Spinal cord (tissue), 10 donors: ENCODE results near the gene SLC25A6. TPM values are rescaled to one million over a fixed set of nuclear protein-coding genes. Genes with fewer than 3 reads are reported as not detected.
"Not testable (repeated sequence)": the region's sequence is repeated elsewhere in the genome, so short reads cannot be mapped to it uniquely, and the experiment has no call there.

ENCODE experiments used
- DNase-seq, 6 donors: peaks; one replicate each; pipeline versions ENCODE4 v3.0.0 to v3.0.0-alpha.2; 2013 to 2015; ENCODE audit warnings: low spot score in 6 of 6, low read depth in 4 of 6
- H3K27ac ChIP-seq: one replicate; pipeline ENCODE4 v1.5.1; 2013; ENCODE audit warnings: low read depth, low read length, control low read depth
- H3K27me3 ChIP-seq: one replicate; pipeline ENCODE4 v1.6.1; 2013; ENCODE audit warnings: low read length; ENCODE audit not compliant: control insufficient read depth, insufficient read depth
- H3K36me3 ChIP-seq: one replicate; pipeline ENCODE4 v1.6.1; 2013; ENCODE audit warnings: low read length; ENCODE audit not compliant: control insufficient read depth, insufficient read depth
- H3K4me1 ChIP-seq: one replicate; pipeline ENCODE4 v1.6.1; 2013; ENCODE audit warnings: low read length; ENCODE audit not compliant: control insufficient read depth, insufficient read depth
- H3K4me3 ChIP-seq: one replicate; pipeline ENCODE4 v1.5.1; 2013; ENCODE audit warnings: low read depth, low read length, control low read depth
- H3K9me3 ChIP-seq: one replicate; pipeline ENCODE4 v1.6.1; 2013; ENCODE audit warnings: low read length; ENCODE audit not compliant: control insufficient read depth, insufficient read depth
- WGBS: methylation state at CpG from one replicate; pipeline ENCODE4 v1.1.5; 2013; ENCODE audit warnings: missing lambda C conversion rate; ENCODE audit not compliant: insufficient coverage; 5-methylcytosine and 5-hydroxymethylcytosine counted together
- long read RNA-seq, 4 donors: transcript quantifications; one replicate each; lab custom pipeline, GENCODE V29; 2026
- polyA plus RNA-seq, 2 donors: library from polyadenylated mRNA; unstranded; fragments of 120-200 nt; gene quantifications; one replicate each; pipeline ENCODE4 v1.2.1, GENCODE V29; 2013; ENCODE audit not compliant: insufficient read length in 2 of 2
- total RNA-seq, 2 donors: library from RNA; depleted of rRNA in 1 of 2; stranded (reverse); fragments of 120-200 nt in 1 of 2; fragments of >200 nt in 1 of 2; gene quantifications; one replicate each; pipeline versions ENCODE4 v1.2.3 to v1.2.4, GENCODE V29; 2013 to 2014
- donor health status: healthy.

Gene SLC25A6
- total RNA-seq, result 100 to 1,000 TPM in 1 of 2 donors, 10 to 100 TPM in 1; 85.8 to 145 TPM
- polyA plus RNA-seq, result 100 to 1,000 TPM; 523 to 541 TPM
- long read RNA-seq, donor 1, transcript SLC25A6-201 (4 exons, 2,062 nt), result major isoform, 401 of 582 reads
- long read RNA-seq, donor 1, partial matches to known transcripts, result 169 of 582 reads
- long read RNA-seq, donor 1, other reads (novel, unspliced or antisense), result 11 of 582 reads
- long read RNA-seq, donor 2, transcript SLC25A6-201 (4 exons, 2,062 nt), result major isoform, 183 of 230 reads
- long read RNA-seq, donor 2, partial matches to known transcripts, result 47 of 230 reads
- long read RNA-seq, donor 2, other reads (novel, unspliced or antisense), result 0 of 230 reads
- long read RNA-seq, donor 3, transcript SLC25A6-201 (4 exons, 2,062 nt), result major isoform, 222 of 301 reads
- long read RNA-seq, donor 3, partial matches to known transcripts, result 79 of 301 reads
- long read RNA-seq, donor 3, other reads (novel, unspliced or antisense), result 0 of 301 reads
- long read RNA-seq, donor 4, transcript SLC25A6-201 (4 exons, 2,062 nt), result major isoform, 488 of 667 reads
- long read RNA-seq, donor 4, partial matches to known transcripts, result 167 of 667 reads
- long read RNA-seq, donor 4, other reads (novel, unspliced or antisense), result 12 of 667 reads

GRCh38 chrX:1391707-1392375, at the start of gene SLC25A6:
Gene SLC25A6, minus strand, starts transcription at chrX:1392113. Its CDS starts 104 bp downstream, at chrX:1392009.
- WGBS, result under 1% methylated on average over 90 of the region's 90 CpGs
- Histone ChIP-seq H3K27ac (peak within 1 kb of the TSS; percentile 96), H3K4me1 (peaks cover 37% of the 10 kb centered on the region), H3K4me3 (peak within 1 kb of the TSS; percentile 99), H3K36me3 (peaks cover 64% of the 10 kb centered on the region), H3K9me3 (no peaks in the 10 kb centered on the region), H3K27me3 (no peaks in the 10 kb centered on the region)
- peak; percentile 90 to 99 (median 96) for DNase-seq

DNA sequence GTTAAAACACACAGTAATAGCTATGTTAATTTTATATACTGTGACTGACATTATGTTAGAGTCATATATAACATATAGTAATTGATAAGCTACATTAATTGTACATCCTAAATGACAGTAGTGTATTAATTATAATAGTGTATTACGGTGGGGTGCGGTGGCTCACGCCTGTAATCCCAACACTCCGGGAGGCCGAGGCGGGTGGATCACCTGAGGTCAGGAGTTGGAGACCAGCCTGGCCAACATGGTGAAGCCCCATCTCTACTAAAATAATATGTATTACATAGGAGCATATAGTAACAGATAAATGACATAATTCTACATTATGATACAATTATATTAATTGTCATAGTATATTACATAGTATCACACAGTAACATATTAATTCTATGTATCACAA, 48.6 kb upstream of the SLC25A6 start:
- Histone ChIP-seq H3K36me3 (peaks cover 42% of the 10 kb centered on the region), H3K4me3 (no peak overlapping the region), H3K27me3 (no peaks in the 10 kb centered on the region), H3K4me1 (no peaks in the 10 kb centered on the region), H3K27ac (no peak overlapping the region), H3K9me3 (peaks cover 6% of the 10 kb centered on the region)
- no peak for DNase-seq
- no CpG with 5 or more reads among the region's 6 CpGs for WGBS

GRCh38 chrX:1435241-1435895, 43.5 kb upstream of the SLC25A6 start:
- no peaks in the 10 kb centered on the region for H3K4me1 ChIP-seq
- no peak overlapping the region for H3K4me3 ChIP-seq
- peaks cover 64% of the 10 kb centered on the region for H3K36me3 ChIP-seq
- H3K27ac ChIP-seq, result no peak overlapping the region
- peaks cover 1% of the 10 kb centered on the region for H3K9me3 ChIP-seq
- DNase-seq, result no peak
- WGBS, result 93% methylated on average over 18 of the region's 20 CpGs
- no peaks in the 10 kb centered on the region for H3K27me3 ChIP-seq

- Histone ChIP-seq H3K36me3 (peaks cover 60% of the 10 kb centered on the region), H3K27me3 (no peaks in the 10 kb centered on the region), H3K4me1 (no peaks in the 10 kb centered on the region), H3K9me3 (peaks cover 1% of the 10 kb centered on the region), H3K27ac (no peak overlapping the region), H3K4me3 (no peak overlapping the region)
- 95% methylated on average over 22 of the region's 22 CpGs for WGBS
- DNase-seq, result no peak
Measured at GRCh38 chrX:1434871-1435240, 42.9 kb upstream of the SLC25A6 start.

GRCh38 chrX:1433646-1434357, 41.9 kb upstream of the SLC25A6 start:
- H3K9me3 ChIP-seq, result peaks cover 1% of the 10 kb centered on the region
- no peak for DNase-seq
- WGBS, result 97% methylated on average over 15 of the region's 19 CpGs
- H3K4me3 ChIP-seq, result no peak overlapping the region
- peaks cover 53% of the 10 kb centered on the region for H3K36me3 ChIP-seq
- H3K27me3 ChIP-seq, result no peaks in the 10 kb centered on the region
- no peak overlapping the region for H3K27ac ChIP-seq
- H3K4me1 ChIP-seq, result no peaks in the 10 kb centered on the region

DNA sequence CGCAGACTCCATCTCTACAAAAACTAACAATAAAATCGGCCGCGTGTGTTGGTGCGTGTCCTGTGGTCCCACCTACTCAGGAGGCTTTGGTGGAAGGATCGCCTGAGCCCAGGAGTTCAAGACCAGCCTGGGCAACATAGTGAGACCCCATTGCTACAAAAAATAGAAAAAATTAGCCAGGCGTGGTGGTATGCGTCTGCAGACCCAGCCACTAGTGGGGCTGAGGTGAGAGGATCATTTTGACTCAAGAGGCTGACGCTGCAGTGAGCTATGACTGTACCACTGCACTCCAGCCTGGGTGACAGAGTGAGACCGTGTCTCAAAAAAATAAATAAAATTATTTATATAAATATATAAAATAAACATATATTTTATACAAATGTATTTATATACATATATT, 38.5 kb upstream of the SLC25A6 start:
- DNase-seq, result no peak
- H3K4me3 ChIP-seq, result no peak overlapping the region
- H3K9me3 ChIP-seq, result no peaks in the 10 kb centered on the region
- 86% methylated on average over 6 of the region's 10 CpGs for WGBS
- no peaks in the 10 kb centered on the region for H3K27me3 ChIP-seq
- peaks cover 50% of the 10 kb centered on the region for H3K36me3 ChIP-seq
- H3K27ac ChIP-seq, result no peak overlapping the region
- no peaks in the 10 kb centered on the region for H3K4me1 ChIP-seq

- DNase-seq, result no peak
- Histone ChIP-seq H3K4me1 (no peaks in the 10 kb centered on the region), H3K36me3 (peaks cover 52% of the 10 kb centered on the region), H3K27ac (no peak overlapping the region), H3K9me3 (no peaks in the 10 kb centered on the region), H3K27me3 (no peaks in the 10 kb centered on the region), H3K4me3 (no peak overlapping the region)
- WGBS, result 93% methylated on average over 32 of the region's 32 CpGs
Measured at GRCh38 chrX:1427756-1428155, 35.8 kb upstream of the SLC25A6 start.

DNA sequence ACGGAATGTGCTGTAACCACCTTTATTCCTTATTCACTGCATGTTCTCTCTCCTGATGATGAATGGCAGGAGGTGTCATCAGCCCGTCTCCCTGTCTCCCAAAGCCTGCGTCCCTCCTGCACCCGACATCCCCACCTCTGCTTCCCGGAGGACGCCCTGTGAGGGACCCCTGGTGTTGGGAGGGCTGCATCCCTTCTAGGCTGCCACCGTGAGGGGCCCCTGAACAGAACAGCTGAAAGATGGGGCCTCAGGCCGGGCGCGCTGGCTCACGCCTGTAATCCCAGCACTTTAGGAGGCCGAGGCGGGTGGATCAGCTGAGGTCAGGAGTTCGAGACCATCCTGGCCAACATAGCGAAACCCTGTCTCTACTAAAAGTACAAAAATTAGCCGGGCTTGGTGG, 34.4 kb upstream of the SLC25A6 start:
- H3K9me3 ChIP-seq, H3K4me1 ChIP-seq, H3K27me3 ChIP-seq, DNase-seq, H3K4me3 ChIP-seq, H3K27ac ChIP-seq: not testable (repeated sequence)
- 97% methylated on average over 12 of the region's 16 CpGs for WGBS
- H3K36me3 ChIP-seq, result peaks cover 44% of the 10 kb centered on the region

- no peaks in the 10 kb centered on the region for H3K4me1 ChIP-seq
- no peak overlapping the region for H3K27ac ChIP-seq
- no peak for DNase-seq
- H3K36me3 ChIP-seq, result peaks cover 48% of the 10 kb centered on the region
- H3K4me3 ChIP-seq, result no peak overlapping the region
- peaks cover 3% of the 10 kb centered on the region for H3K9me3 ChIP-seq
- no peaks in the 10 kb centered on the region for H3K27me3 ChIP-seq
- 77% methylated on average over 10 of the region's 10 CpGs for WGBS
Measured at GRCh38 chrX:1425381-1425780, 33.5 kb upstream of the SLC25A6 start.
